SK-MEL-5 (cell line): ENCODE measurements around the gene LILRB1. TPM values are rescaled to one million over a fixed set of nuclear protein-coding genes. Genes with fewer than 3 reads are reported as not detected.
"Not testable (repeated sequence)": the region's sequence is repeated elsewhere in the genome, so short reads cannot be mapped to it uniquely, and the experiment has no call there.

ENCODE experiments used
- DNase-seq: peaks from one replicate; pipeline ENCODE4 v3.0.0-alpha.2; 2016; ENCODE audit warnings: low read depth, low spot score
- in situ Hi-C: cut with HindIII; loops from 2 replicates; pipeline ENCODE4 v1.10.0; 2016; ENCODE audit warnings: low sequenced_read_pairs, high pct_unique_total_duplicates, low pct_unique_long_range_greater_than_20kb
- total RNA-seq: library from RNA; depleted of rRNA; stranded (reverse); fragments of >200 nt; shearing (Covaris generic); gene quantifications from 2 replicates; pipeline ENCODE4 v1.2.3, GENCODE V29; 2014

Gene LILRB1
- total RNA-seq, 1 experiment from 2014 or later: not detected

DNA sequence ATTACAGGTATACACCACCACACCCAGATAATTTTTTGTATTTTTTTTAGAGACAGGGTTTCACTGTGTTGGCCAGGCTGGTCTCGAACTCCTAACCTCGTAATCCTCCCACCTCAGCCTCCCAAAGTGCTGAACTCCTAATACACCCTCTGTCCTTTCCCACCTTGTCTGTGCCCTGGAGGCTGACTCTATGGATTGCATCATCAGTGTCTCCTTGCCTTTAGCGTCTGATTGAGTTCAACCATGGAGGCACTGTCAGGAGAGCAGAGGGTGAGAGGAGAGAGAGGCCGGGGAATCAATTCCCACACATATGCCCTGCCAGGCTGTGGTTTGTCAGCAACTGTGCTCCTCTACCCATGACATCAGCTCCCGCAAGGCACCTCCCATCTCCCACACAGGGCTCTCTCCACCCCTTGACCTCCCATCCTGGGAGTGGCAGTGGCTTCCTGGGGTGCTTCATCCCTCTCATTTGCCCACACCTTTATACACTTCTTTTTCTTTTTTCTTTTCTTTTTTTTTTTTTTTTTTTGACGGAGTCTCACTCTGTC is 19.9 kb downstream of the LILRB1 start:
- in situ Hi-C loops: no loop called here
- DNase-seq: no peak

GRCh38 chr19:54653181-54653809 is 23.0 kb downstream of the LILRB1 start:
- in situ Hi-C loops: no loop called here
- peak; percentile 54 for DNase-seq

DNA sequence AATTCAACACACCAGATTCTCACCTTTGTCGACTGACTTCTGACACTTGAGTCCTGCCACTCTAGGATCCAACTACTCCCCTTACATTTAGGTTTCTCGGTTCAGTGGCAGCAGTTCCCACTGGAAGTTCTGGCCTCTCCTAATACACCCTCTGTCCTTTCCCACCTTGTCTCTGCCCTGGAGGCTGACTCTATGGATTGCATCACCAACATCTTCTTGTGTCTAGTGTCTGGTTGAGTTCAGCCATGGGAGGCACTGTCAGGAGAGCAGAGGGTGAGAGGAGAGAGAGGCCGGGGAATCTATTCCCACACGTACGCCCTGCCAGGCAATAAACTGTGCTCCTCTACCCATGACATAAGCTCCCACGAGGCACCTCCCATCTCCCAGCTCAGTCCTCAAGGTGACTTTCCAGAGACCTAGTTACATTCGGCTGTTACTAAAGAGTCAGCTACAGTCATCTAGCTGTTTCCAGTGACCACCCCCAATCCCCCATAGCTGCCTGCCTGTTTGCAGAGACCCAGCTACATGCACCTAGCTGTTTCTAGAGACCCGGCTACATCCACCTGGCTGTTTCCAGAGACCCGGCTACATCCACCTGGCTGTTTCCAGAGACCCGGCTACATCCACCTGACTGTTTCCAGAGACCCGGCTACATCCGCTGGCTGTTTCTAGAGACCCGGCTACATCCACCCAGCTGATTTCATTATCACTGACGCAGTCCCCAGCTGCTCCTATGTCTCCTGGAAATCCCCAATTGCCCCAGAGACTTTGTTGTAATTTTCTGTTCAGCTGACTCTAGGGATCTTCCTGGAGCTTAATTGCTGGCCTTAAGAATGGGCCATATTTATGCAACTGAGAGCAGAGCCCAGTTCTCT is 24.4 kb downstream of the LILRB1 start:
- no peak for DNase-seq
- in situ Hi-C loops: no loop called here

DNA sequence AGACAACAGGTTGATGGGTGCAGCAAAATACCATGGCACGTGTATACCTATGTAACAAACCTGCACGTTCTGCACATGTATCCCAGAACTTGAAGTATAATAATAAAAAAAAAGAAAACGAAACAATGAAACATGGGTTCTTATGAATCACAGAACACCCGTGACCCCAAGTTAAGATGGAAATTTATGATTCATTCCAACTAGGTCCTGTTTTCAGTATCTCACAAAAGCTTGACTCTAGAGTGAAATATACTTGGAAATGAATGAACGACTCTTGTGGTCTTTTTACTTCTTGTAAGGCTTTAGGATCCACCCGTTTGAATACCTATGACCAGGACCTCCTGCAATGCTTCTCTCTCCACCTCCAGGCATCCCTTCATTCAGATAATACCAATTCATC is 29.0 kb downstream of the LILRB1 start:
- in situ Hi-C loops: no loop called here
- no peak for DNase-seq

- in situ Hi-C loops: no loop called here
- DNase-seq: no peak
Measured at GRCh38 chr19:54660306-54660705, 30.0 kb downstream of the LILRB1 start.

DNA sequence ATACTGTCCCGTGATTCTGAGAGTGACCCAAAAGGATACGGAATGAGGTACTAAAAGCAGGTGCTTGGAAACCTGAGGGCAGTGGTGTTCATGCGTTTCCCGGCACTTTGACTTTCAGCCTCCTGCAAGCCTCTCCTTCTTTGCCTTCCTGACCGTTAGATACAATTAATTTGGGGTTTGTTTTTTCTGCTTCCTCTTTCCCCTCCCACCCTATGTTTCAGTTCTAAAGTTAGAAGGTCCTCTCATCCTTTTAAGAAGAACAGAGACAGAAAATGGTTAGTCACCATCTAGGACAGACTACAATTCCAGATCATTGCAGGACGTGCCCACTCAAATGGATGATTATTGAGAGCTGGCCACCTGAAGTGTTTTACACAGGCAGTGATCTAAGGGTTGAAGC is 30.7 kb downstream of the LILRB1 start:
- in situ Hi-C loops: no loop called here
- DNase-seq: no peak

DNA sequence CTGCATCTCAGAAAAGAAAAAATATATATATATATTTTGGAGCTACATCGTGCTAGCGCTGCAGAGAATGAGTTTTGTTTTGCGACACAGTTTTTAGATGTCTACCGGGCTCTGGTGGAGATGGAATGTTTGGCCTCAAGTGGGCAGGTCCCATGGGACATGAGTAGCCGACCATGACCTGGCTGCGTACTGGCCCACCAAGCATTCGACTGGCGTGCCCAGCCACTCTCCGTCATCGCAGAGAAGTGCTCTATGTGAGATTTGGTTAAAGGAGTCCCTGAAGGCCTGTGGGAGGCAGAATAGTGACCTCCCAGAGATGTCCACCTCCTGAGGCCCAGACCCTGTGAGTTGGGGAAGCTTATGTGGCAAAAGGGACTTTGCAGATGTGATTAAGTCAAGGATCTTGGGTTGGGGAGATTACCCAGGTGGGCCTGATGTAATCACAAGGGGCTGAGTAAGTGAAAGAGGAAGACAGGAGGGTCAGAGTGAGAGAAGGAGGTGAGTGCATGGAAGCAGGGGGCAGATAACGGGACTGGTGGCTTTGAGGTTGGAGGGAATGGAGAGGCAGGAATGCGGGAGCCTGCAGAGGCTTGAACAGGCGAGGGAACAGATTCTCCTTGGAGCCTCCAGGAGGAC is 31.7 kb downstream of the LILRB1 start:
- in situ Hi-C loops: no loop called here
- no peak for DNase-seq

- in situ Hi-C loops: no loop called here
- DNase-seq: no peak
Measured at GRCh38 chr19:54662730-54663129, 32.4 kb downstream of the LILRB1 start, which contains the start of gene LILRB4. TSS of gene LILRB4 (plus strand) at chr19:54662985. CDS start at chr19:54663034, 49 bp downstream.

DNA sequence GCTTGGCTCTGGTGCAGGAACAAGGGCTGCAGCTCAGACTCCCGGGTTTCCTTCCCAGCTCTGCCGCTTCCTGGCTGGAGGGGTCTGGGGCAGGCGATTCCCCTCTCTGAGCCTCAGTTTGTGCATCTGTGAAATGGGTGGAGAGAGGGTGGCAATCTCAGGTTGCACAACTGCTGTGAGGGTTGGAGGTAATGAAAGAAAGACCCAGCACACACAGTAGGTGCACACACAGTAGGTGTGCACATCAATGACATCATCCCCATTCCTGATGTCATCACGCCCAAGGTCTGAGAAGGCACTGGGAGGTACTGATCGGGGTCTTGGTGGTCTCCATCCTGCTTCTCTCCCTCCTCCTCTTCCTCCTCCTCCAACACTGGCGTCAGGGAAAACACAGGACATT is 35.2 kb downstream of the LILRB1 start:
- DNase-seq: no peak
- in situ Hi-C loops: no loop called here

- no peak for DNase-seq
- in situ Hi-C loops: no loop called here
Measured at GRCh38 chr19:54667217-54667616, 36.9 kb downstream of the LILRB1 start.

- in situ Hi-C loops: no loop called here
- DNase-seq: no peak
Measured at GRCh38 chr19:54668353-54668752, 38.1 kb downstream of the LILRB1 start.

- in situ Hi-C loops: no loop called here
- DNase-seq: no peak
Measured at GRCh38 chr19:54670576-54671357, 40.5 kb downstream of the LILRB1 start.

GRCh38 chr19:54673222-54673621 is 42.9 kb downstream of the LILRB1 start:
- in situ Hi-C loops: no loop called here
- no peak for DNase-seq

GRCh38 chr19:54674021-54674617 is 43.8 kb downstream of the LILRB1 start:
- peak; percentile 59 for DNase-seq
- in situ Hi-C loops: no loop called here

GRCh38 chr19:54676210-54676834 is 46.0 kb downstream of the LILRB1 start:
- DNase-seq: peak; percentile 56
- in situ Hi-C loops: not testable (repeated sequence)

- in situ Hi-C loops: no loop called here
- DNase-seq: no peak
Measured at GRCh38 chr19:54677217-54677616, 46.9 kb downstream of the LILRB1 start.

DNA sequence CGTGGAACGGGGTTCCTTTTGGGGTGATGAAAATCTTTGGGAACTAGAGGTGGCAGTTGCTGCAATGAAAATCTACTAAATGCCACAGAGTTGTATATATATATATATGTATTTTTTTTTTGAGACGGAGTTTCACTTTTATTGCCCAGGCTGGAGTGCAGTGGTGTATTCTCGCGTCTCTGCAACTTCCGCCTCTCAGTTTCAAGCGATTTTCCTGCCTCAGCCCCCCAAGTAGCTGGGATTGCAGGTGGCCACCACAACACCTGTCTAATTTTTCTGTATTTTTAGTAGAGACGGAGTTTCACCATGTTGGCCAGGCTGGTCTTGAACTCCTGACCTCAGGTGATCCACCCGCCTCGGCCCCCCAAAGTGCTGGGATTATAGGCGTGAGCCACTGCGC is 51.3 kb downstream of the LILRB1 start:
- in situ Hi-C loops, DNase-seq: not testable (repeated sequence)
